Activated naive CD4-positive, alpha-beta T cell treated with Interleukin-2 at 50 U/mL for 16 hours (primary cell): Measurements from ENCODE around the gene LAMB1.
"Not testable (repeated sequence)": the region's sequence is repeated elsewhere in the genome, so short reads cannot be mapped to it uniquely, and the experiment has no call there.

Experiments used
- DNase-seq: peaks from one replicate; pipeline ENCODE4 v3.0.0-alpha.2; 2020

Gene LAMB1

GRCh38 chr7:107914831-107915230 lies 88.1 kb downstream of the LAMB1 start:
- no peak for DNase-seq

GRCh38 chr7:107913851-107914250 lies 89.1 kb downstream of the LAMB1 start:
- no peak for DNase-seq

- DNase-seq = no peak
Observed at GRCh38 chr7:107911981-107912380, 91.0 kb downstream of the LAMB1 start.

- DNase-seq = no peak
Observed at GRCh38 chr7:107909445-107909844, 93.5 kb downstream of the LAMB1 start.

- DNase-seq = no peak
Observed at GRCh38 chr7:107907790-107908189, 95.2 kb downstream of the LAMB1 start.

- DNase-seq = no peak
Observed at GRCh38 chr7:107902381-107902780, 100.6 kb downstream of the LAMB1 start.

- no peak for DNase-seq
Observed at GRCh38 chr7:107900496-107901015, 102.4 kb downstream of the LAMB1 start.

- no peak for DNase-seq
Observed at GRCh38 chr7:107898997-107899594, 103.9 kb downstream of the LAMB1 start.

GRCh38 chr7:107892367-107892741 lies 110.6 kb downstream of the LAMB1 start:
- not testable (repeated sequence) for DNase-seq

GRCh38 chr7:107891636-107892366 lies 111.2 kb downstream of the LAMB1 start:
- peak; percentile 15 for DNase-seq

GRCh38 chr7:107890962-107891635 lies 111.9 kb downstream of the LAMB1 start, which contains the start of gene DLD:
TSS of gene DLD (plus strand) at chr7:107891183. CDS start at chr7:107891251, 68 bp downstream.
- peak; percentile 94 for DNase-seq

GRCh38 chr7:107890493-107890961 lies 112.4 kb downstream of the LAMB1 start:
- DNase-seq = no peak

- no peak for DNase-seq
Observed at GRCh38 chr7:107889992-107890391, 113.0 kb downstream of the LAMB1 start.

GRCh38 chr7:107887827-107888226 lies 115.1 kb downstream of the LAMB1 start:
- DNase-seq = not testable (repeated sequence)

- DNase-seq = no peak
Observed at GRCh38 chr7:107884066-107884818, 118.7 kb downstream of the LAMB1 start.

GRCh38 chr7:107882766-107883165 lies 120.2 kb downstream of the LAMB1 start:
- no peak for DNase-seq

- DNase-seq = peak; percentile 41
Observed at GRCh38 chr7:107879400-107880035, 123.4 kb downstream of the LAMB1 start.

- DNase-seq = no peak
Observed at GRCh38 chr7:107878636-107879035, 124.3 kb downstream of the LAMB1 start.

GRCh38 chr7:107877731-107878382 lies 125.1 kb downstream of the LAMB1 start:
- no peak for DNase-seq

GRCh38 chr7:107876916-107877315 lies 126.0 kb downstream of the LAMB1 start:
- DNase-seq = no peak

GRCh38 chr7:107874605-107875446 lies 128.1 kb downstream of the LAMB1 start:
- DNase-seq = peak; percentile 29
